HG03039 (cell line): ENCODE data around the gene FXYD5.
"Not testable (repeated sequence)": the region's sequence is repeated elsewhere in the genome, so short reads cannot be mapped to it uniquely, and the experiment has no call there.

Experiments used
- ATAC-seq: cut with Tn5 transposase; IDR thresholded peaks from one replicate; pipeline ENCODE4 v1.9.1; 2021; ENCODE audit warnings: mild to moderate bottlenecking, moderate library complexity; ENCODE audit not compliant: unreplicated experiment

FXYD5 gene

GRCh38 chr19:35119578-35120155, 34.9 kb upstream of the FXYD5 start:
- no peak for ATAC-seq

- ATAC-seq = no peak
These were observed 34.0 kb upstream of the FXYD5 start for GRCh38 chr19:35120492-35120891.

DNA sequence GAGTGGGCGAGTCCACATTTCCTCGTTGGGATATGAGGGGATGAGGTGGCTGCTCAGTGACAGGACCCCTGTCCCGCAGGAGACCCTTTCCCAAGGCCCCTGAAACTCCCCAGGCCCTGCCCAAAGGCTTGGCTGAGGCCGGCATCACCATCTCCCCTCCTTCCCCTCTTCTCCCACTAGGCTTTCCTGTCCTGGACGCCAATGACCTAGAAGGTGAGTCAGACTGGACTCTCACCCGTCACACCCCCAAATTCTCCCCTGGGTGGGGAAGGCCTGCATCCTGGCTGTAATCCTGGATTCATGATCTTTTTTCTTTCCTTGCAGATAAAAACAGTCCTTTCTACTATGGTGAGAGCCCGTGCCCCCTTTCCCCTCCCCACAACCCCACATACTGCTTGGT, 33.6 kb upstream of the FXYD5 start:
- ATAC-seq = no peak

DNA sequence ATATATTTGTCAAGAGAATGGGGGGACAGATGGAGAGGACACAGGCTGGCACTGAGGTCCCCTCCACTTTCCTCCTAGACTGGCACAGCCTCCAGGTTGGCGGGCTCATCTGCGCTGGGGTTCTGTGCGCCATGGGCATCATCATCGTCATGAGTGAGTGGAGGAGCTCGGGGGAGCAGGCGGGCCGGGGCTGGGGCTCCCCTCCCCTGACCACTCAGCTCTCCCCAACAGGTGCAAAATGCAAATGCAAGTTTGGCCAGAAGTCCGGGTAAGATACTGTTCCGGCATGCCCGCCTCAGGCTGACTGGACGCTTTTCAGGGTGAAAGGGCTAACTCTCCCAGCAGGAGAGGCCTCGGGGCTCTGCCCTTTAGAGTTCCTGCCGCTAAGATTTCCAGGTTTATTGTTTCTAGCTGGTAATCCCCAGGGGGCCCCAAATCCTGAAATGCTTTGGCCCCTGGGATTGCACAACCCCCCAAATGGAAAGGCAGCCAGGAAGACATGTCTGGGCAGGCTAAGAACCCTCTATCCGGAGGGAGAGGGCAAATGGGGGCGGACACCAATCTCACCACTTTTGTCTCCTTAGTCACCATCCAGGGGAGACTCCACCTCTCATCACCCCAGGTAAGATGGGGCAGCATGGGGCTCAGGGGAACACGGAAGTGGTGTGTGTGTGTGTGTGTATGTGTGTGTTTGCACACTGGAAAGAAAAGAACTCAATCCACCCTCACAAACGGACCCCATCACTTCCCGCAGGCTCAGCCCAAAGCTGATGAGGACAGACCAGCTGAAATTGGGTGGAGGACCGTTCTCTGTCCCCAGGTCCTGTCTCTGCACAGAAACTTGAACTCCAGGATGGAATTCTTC, 31.6 kb upstream of the FXYD5 start:
- ATAC-seq = no peak

- ATAC-seq = no peak
These were observed 31.0 kb upstream of the FXYD5 start for GRCh38 chr19:35123573-35123972.

DNA sequence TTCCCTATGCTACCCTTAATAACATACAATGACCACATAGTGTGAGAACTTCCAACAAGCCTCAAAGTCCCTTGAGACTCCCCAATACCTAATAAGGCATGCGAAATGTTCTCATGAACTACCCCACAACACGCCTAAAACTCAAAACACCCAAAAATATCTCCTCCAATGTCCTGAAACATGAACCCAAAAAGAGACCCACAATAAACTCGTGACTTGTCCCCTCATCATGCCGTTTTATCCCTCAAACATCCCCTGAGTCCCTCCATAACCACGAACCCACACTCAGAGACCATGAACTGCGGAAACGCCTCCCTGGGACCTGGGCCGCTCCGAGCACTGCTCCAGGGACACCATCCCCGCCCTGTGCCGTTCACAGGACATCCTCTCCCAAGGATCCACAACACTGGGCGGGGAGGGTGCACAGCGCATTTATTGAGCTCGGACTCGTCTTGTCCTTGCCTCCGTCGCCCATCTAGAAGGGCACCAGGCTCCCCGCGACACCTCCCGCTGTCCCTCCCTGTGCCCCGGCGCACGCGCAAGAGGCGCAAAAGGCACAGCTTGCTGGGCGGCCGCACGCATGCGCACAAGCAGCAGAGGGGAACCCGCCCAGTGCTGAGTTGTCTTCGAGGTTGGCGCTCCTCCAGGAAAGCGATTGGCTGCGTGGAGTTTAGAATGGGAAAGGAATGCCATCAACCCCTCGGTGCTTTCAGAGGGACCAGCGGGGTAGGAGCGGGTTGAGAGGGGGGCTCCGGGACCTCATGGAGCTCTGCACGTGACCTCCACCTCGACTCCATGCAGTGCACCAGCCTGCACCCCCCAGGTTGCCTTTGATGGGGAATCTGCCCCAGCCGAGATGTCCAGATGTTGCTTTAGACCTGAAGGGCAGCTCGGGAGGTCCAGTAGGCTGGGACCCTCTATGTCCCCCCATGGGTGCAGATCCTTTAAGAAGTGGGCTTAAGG, 30.2 kb upstream of the FXYD5 start:
- ATAC-seq = peak; percentile 63

DNA sequence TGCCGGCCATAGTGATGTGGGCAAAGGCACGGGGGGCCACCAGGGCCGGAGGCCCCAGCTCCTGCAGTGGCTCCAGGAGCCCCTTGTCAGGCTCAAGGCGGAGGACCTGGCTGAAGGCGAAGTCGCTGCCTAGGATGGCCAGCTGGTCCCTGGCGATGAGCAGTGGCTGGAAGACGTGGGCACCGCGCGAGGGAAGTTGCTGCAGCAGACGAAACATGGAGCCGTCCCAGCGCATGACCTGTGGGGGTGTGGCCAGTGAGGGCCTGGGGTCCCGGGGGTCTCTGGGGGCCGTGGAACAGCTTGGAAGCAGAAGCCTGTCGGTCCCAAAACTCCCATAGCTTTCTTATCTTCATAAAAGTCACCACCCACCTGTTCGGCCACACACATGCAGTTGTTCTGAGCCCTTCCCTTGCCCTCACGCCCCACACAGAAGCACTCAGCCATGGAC, 29.2 kb upstream of the FXYD5 start:
- ATAC-seq = no peak

- no peak for ATAC-seq
These were observed 28.5 kb upstream of the FXYD5 start for GRCh38 chr19:35125749-35126623.

DNA sequence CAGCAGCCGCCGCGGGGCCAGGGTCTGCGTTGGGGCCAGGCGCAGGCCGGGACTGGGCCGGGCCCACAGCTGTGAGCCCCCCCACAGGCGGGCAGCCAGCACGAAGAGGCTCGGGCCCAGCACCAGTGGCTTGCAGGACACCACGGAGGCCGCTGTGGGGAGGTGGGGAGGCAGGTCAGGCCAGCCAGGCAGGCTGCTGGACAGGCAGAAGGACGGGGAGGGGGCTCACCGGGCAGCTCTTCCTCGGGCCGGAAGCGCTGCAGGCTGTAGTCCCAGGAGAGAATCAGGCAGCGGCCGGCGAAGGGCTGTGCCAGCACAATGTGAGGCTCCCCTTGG, 27.9 kb upstream of the FXYD5 start:
- ATAC-seq = no peak

GRCh38 chr19:35127871-35128270, 26.7 kb upstream of the FXYD5 start:
- no peak for ATAC-seq

DNA sequence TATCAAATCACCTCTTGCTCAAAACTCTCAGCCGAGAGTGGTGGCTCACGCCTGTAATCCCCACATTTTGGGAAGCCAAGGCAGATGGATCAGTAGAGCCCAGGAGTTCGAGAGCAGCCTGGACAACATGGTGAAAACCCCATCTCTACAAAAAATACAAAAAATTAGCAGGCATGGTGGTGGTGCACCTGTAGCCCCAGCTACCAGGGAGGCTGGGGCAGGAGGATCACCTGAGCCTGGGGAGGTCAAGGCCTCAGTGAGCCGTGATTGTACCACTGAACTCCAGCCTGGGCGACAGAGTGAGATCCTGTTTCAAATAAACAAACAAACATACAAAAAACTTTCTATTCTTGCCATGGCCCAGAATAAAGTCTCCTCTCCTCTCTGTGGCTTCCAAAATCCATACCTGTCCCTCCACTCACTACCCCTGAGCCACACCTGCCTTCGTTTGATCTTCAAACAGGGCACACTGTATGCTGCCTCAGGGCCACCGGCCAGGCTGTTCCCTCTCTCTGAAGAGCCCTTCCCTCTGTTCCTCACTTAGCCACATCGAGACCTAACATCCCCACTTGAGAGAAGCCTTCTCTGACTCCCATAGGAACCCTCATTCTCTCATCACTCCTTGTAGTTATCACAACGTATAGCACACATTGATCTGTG, 26.0 kb upstream of the FXYD5 start:
- ATAC-seq = no peak

DNA sequence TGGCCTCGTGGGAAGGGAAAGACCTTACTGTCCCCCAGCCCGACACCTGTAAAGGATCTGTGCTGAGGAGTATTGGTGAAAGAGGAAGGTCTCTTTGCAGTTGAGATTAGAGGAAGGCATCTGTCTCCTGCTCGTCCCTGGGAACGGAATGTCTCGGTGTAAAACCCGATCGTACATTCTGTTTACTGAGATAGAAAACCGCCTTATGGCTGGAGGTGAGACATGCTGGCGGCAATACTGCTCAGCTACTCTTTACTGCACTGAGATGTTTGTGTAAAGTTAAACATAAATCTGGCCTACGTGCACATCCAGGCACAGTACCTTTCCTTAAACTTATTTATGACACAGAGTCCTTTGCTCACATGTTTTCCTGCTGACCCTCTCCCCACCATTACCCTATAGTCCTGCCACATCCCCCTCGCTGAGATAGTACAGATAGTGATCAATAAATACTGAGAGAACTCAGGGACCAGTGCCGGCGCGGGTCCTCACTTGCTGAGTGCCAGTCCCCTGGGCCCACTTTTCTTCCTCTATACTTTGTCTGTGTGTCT, 24.7 kb upstream of the FXYD5 start:
- ATAC-seq = not testable (repeated sequence)

- no peak for ATAC-seq
These were observed 23.5 kb upstream of the FXYD5 start for GRCh38 chr19:35130761-35131720.

GRCh38 chr19:35132254-35132653, 22.3 kb upstream of the FXYD5 start:
- ATAC-seq = no peak

- ATAC-seq = no peak
These were observed 20.7 kb upstream of the FXYD5 start for GRCh38 chr19:35133826-35134225.

DNA sequence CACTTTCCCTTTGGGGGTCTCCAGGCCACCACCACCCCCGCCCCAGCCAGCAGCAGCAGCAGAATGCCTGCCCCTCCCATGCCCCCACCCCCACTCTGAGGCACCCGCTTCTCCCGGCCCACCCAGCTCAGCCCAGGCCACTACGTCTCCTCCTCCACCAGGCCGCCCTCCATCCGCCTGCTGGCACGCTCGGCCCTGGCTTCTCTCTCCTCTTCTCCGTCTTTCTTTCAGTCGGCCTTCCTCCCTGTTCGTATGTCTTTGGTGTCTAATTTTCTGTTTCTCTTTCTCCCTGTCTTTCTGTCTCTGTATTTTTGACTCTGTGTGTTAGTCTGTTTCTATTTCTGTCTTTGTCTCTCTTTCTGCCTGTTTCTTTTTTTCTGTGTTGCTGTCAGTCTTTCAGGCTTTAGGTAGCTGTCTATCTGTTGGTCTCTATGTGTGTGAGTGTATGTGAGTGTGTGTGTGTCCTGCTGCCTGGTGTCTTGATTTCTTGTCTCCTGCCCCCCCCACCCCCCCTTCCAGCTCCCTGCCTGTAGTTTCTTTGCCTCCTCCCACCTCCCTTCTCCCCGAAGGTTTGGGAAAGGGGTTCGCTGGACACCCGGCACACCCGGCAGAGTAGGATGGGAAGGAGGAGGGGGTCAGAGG, 19.8 kb upstream of the FXYD5 start, which contains the start of gene LGI4:
TSS of gene LGI4 (minus strand) at position 459 of the 642 bp plus-strand sequence. CDS start at position 80, 379 bp downstream.
- no peak for ATAC-seq

- no peak for ATAC-seq
These were observed 19.1 kb upstream of the FXYD5 start for GRCh38 chr19:35135389-35135909.

DNA sequence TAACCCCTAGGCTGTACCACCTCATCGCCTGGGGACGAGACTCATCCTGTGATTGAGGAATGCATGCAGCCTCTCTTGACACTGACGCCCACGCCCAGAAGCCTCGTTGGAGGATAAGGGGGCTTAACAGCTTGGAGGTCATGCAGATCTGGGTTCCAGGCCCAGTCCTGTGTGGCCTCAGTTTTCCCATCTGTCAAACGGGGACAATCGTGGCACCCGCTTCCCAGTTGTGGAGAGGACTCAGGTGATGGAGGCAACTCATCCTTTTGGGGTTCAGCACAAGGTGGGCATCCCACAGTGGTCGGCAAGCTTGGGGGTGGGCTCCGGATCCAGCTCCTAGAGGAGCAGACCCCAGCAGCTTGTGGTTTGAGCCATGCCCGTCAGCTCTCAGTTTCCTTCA, 18.3 kb upstream of the FXYD5 start:
- ATAC-seq = no peak
